ENCODE results near the gene PANX1. TPM values are rescaled to one million over a fixed set of nuclear protein-coding genes. Genes with fewer than 3 reads are reported as not detected.

The PANX1 gene
- polyA plus RNA-seq, 1 donor (not counting 4 experiments of a cell fraction or from before 2014, with no cell fraction given): 58.5 TPM

GRCh38 chr11:94127638-94128037, 1.0 kb upstream of the PANX1 start:
- Histone ChIP-seq H3K36me3 (ENCODE audit: control insufficient read depth in 2 of 2, extremely low read depth in 1 of 2, insufficient read depth in 2 of 2, low read length in 2 of 2) (no peaks in the 10 kb centered on the region), H2AFZ (ENCODE audit: control insufficient read depth, low read length) (peak overlapping the region; percentile 73), H3K9me3 (ENCODE audit: control insufficient read depth, low read depth, low read length) (no peaks in the 10 kb centered on the region), H3K27ac (ENCODE audit: control insufficient read depth, insufficient read depth, low read length) (peak overlapping the region; percentile 95), H3K4me3 (ENCODE audit: control insufficient read depth in 2 of 3, extremely low read depth in 1 of 3, insufficient read depth in 2 of 3, low read depth in 1 of 3, low read length in 3 of 3) (peak overlapping the region in 2 of 3 experiments; percentile 93 to 97), H3K9ac (ENCODE audit: control insufficient read depth, extremely low read depth, insufficient read depth, low read length) (peak overlapping the region; percentile 95), H3K27me3 (ENCODE audit: control insufficient read depth, extremely low read depth, insufficient read depth, low read length) (no peaks in the 10 kb centered on the region), H4K20me1 (ENCODE audit: control insufficient read depth, extremely low read depth, insufficient read depth, low read length) (peaks cover 7% of the 10 kb centered on the region), H3K79me2 (ENCODE audit: control insufficient read depth, insufficient read depth, low read length) (peaks cover 44% of the 10 kb centered on the region), H3K9me1 (ENCODE audit: control insufficient read depth, extremely low read depth, insufficient read depth, low read length) (peaks cover 6% of the 10 kb centered on the region), H3K4me1 (ENCODE audit: control insufficient read depth, extremely low read depth, insufficient read depth, low read length) (peaks cover 42% of the 10 kb centered on the region), H3K4me2 (ENCODE audit: control insufficient read depth, extremely low read depth, insufficient read depth, low read depth, low read length) (peak overlapping the region; percentile 97)
- dilution Hi-C loops (cut with MboI; ENCODE audit: extremely low pct_ligation_motif_present, low sequenced_read_pairs): no loop called here
- no peak for TF ChIP-seq EZH2 (IDR thresholded peaks at IDR 0.05; ENCODE audit: low read length)
- TF ChIP-seq, protein P1, sequence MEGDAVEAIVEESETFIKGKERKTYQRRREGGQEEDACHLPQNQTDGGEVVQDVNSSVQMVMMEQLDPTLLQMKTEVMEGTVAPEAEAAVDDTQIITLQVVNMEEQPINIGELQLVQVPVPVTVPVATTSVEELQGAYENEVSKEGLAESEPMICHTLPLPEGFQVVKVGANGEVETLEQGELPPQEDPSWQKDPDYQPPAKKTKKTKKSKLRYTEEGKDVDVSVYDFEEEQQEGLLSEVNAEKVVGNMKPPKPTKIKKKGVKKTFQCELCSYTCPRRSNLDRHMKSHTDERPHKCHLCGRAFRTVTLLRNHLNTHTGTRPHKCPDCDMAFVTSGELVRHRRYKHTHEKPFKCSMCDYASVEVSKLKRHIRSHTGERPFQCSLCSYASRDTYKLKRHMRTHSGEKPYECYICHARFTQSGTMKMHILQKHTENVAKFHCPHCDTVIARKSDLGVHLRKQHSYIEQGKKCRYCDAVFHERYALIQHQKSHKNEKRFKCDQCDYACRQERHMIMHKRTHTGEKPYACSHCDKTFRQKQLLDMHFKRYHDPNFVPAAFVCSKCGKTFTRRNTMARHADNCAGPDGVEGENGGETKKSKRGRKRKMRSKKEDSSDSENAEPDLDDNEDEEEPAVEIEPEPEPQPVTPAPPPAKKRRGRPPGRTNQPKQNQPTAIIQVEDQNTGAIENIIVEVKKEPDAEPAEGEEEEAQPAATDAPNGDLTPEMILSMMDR (optimal IDR thresholded peaks at IDR 0.05 in 1 of 3, IDR thresholded peaks at IDR 0.05 in 1 of 3, conservative IDR thresholded peaks at IDR 0.05 in 1 of 3; ENCODE audit: extremely low read depth in 1 of 3, insufficient read depth in 2 of 3, low read length in 3 of 3): no peak
- FAIRE-seq: no peak
- no peak for DNase-seq (ENCODE audit: low read depth, low spot score)

- H3K27me3 ChIP-seq (ENCODE audit: control insufficient read depth, extremely low read depth, insufficient read depth, low read length): no peaks in the 10 kb centered on the region
- peak overlapping the region; percentile 73 for H2AFZ ChIP-seq (ENCODE audit: control insufficient read depth, low read length)
- H3K79me2 ChIP-seq (ENCODE audit: control insufficient read depth, insufficient read depth, low read length): peaks cover 50% of the 10 kb centered on the region
- H3K9me3 ChIP-seq (ENCODE audit: control insufficient read depth, low read depth, low read length): no peaks in the 10 kb centered on the region
- H4K20me1 ChIP-seq (ENCODE audit: control insufficient read depth, extremely low read depth, insufficient read depth, low read length): peaks cover 7% of the 10 kb centered on the region
- H3K4me2 ChIP-seq (ENCODE audit: control insufficient read depth, extremely low read depth, insufficient read depth, low read depth, low read length): peak overlapping the region; percentile 97
- peak overlapping the region; percentile 95 for H3K27ac ChIP-seq (ENCODE audit: control insufficient read depth, insufficient read depth, low read length)
- DNase-seq (ENCODE audit: low read depth, low spot score): no peak
- no peak for FAIRE-seq
- H3K36me3 ChIP-seq (ENCODE audit: control insufficient read depth in 2 of 2, extremely low read depth in 1 of 2, insufficient read depth in 2 of 2, low read length in 2 of 2): peaks cover 0 to 5% of the 10 kb centered on the region in 2 experiments
- peak overlapping the region; percentile 95 for H3K9ac ChIP-seq (ENCODE audit: control insufficient read depth, extremely low read depth, insufficient read depth, low read length)
- H3K4me1 ChIP-seq (ENCODE audit: control insufficient read depth, extremely low read depth, insufficient read depth, low read length): peaks cover 49% of the 10 kb centered on the region
- TF ChIP-seq EZH2 (IDR thresholded peaks at IDR 0.05; ENCODE audit: low read length): no peak
- TF ChIP-seq, protein P1 (optimal IDR thresholded peaks at IDR 0.05 in 1 of 3, IDR thresholded peaks at IDR 0.05 in 1 of 3, conservative IDR thresholded peaks at IDR 0.05 in 1 of 3; ENCODE audit: extremely low read depth in 1 of 3, insufficient read depth in 2 of 3, low read length in 3 of 3): no peak
- peak overlapping the region; percentile 72 to 97 (median 93) for H3K4me3 ChIP-seq (ENCODE audit: control insufficient read depth in 2 of 3, extremely low read depth in 1 of 3, insufficient read depth in 2 of 3, low read depth in 1 of 3, low read length in 3 of 3)
- dilution Hi-C loops (cut with MboI; ENCODE audit: extremely low pct_ligation_motif_present, low sequenced_read_pairs): no loop called here
- H3K9me1 ChIP-seq (ENCODE audit: control insufficient read depth, extremely low read depth, insufficient read depth, low read length): peaks cover 9% of the 10 kb centered on the region
These were observed 323 bp upstream of the PANX1 start for GRCh38 chr11:94128291-94128745.

All from keratinocyte (primary cell).